ENCODE measurements around the gene PSMD6. TPM values are rescaled to one million over a fixed set of nuclear protein-coding genes. Genes with fewer than 3 reads are reported as not detected.

Gene PSMD6
- total and polyA plus RNA-seq, 11 donors, result 60.1 to 128 (median 82.5) TPM

DNA sequence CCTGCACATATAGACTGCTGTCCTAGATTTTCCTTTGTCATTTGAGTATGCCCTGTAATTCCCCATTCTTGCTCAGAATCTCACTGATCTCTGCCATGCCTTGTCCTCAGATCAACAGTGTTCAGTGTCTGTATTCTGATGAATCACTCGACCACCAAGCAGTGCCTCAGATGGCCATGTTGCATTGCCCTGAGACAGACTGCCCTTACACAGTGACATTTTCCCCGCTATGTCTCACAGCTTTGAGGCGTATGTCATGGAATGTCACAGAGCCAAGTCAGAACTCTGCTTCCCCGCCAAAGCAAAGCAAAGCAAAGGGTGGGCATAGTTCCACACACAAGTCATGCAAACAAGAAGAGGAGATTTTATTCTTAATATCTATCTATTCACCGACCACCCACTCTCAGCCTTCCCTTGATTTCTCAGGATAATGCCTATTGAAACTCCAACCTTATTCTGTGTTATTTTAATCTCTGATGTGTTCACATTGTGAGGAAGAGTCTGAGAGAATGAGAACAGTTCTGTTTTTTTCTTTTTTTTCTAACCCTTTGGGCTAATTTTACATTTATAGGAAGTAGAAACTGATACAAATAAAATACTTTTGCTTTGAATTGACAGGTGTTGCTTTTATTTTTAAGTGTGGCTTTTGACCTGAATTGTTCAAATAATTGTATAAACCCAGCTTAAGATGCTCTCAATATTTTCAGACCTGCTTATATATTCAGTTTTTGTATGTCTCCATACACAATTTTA is 16.9 kb upstream of the PSMD6 start:
- peaks cover 0 to 11% (median 0%) of the 10 kb centered on the region in 9 donors for H3K27me3 ChIP-seq
- 54 to 63% (median 57%) methylated on average over 5 of the region's 5 CpGs for WGBS, 4 donors
- no peak overlapping the region for H3K4me3 ChIP-seq
- DNase-seq, result no peak
- no peaks in the 10 kb centered on the region for H3K4me1 ChIP-seq
- ATAC-seq, result peak in 2 of 4 donors; percentile 13 to 37
- no peaks in the 10 kb centered on the region for H3K9me3 ChIP-seq
- H3K27ac ChIP-seq, result no peak overlapping the region
- TF ChIP-seq, protein P1, sequence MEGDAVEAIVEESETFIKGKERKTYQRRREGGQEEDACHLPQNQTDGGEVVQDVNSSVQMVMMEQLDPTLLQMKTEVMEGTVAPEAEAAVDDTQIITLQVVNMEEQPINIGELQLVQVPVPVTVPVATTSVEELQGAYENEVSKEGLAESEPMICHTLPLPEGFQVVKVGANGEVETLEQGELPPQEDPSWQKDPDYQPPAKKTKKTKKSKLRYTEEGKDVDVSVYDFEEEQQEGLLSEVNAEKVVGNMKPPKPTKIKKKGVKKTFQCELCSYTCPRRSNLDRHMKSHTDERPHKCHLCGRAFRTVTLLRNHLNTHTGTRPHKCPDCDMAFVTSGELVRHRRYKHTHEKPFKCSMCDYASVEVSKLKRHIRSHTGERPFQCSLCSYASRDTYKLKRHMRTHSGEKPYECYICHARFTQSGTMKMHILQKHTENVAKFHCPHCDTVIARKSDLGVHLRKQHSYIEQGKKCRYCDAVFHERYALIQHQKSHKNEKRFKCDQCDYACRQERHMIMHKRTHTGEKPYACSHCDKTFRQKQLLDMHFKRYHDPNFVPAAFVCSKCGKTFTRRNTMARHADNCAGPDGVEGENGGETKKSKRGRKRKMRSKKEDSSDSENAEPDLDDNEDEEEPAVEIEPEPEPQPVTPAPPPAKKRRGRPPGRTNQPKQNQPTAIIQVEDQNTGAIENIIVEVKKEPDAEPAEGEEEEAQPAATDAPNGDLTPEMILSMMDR (IDR thresholded peaks at IDR 0.05), result no peak
- TF ChIP-seq POLR2A (IDR thresholded peaks at IDR 0.05), result no peak
- intact Hi-C loops (cut with DNase I), result loop anchor here in 4 of 10 donors (10.0 kb wide), 2 partner anchors 125 to 175 kb away; no protein-coding TSS in a partner anchor
- H3K36me3 ChIP-seq, result no peaks in the 10 kb centered on the region

DNA sequence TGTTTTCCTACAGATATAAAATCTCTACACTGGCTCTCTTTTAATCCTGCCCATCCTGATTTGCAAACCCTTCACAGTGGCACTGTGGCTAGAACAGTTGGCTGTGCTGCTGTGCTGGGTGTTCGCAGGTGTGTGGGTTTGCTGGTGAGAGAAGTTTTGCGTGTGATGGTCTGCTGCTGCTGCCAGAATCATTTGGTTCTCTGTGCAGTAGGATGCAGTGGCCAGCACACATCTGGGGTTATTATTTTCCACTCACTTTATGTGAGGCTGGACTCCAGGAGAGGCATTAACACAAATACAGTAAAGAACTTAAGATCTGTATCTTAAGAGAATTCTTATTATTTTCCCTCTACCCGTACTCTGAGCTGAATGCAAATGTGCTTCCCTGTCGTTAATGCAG is 16.0 kb upstream of the PSMD6 start:
- no peaks in the 10 kb centered on the region for H3K4me1 ChIP-seq
- no peaks in the 10 kb centered on the region for H3K36me3 ChIP-seq
- H3K27me3 ChIP-seq, result peaks cover 0 to 11% (median 0%) of the 10 kb centered on the region in 9 donors
- H3K4me3 ChIP-seq, result no peak overlapping the region
- ATAC-seq (no peak), DNase-seq (no peak)
- peaks cover 0 to 4% (median 0%) of the 10 kb centered on the region in 12 donors for H3K9me3 ChIP-seq
- intact Hi-C loops (cut with DNase I), result loop anchor here in 4 of 10 donors (10.0 kb wide), 2 partner anchors 125 to 175 kb away; no protein-coding TSS in a partner anchor
- H3K27ac ChIP-seq, result no peak overlapping the region
- TF ChIP-seq, protein P1 (IDR thresholded peaks at IDR 0.05), result no peak
- no peak for TF ChIP-seq POLR2A (IDR thresholded peaks at IDR 0.05)
- 79 to 87% (median 84%) methylated on average over 4 of the region's 4 CpGs for WGBS, 4 donors

DNA sequence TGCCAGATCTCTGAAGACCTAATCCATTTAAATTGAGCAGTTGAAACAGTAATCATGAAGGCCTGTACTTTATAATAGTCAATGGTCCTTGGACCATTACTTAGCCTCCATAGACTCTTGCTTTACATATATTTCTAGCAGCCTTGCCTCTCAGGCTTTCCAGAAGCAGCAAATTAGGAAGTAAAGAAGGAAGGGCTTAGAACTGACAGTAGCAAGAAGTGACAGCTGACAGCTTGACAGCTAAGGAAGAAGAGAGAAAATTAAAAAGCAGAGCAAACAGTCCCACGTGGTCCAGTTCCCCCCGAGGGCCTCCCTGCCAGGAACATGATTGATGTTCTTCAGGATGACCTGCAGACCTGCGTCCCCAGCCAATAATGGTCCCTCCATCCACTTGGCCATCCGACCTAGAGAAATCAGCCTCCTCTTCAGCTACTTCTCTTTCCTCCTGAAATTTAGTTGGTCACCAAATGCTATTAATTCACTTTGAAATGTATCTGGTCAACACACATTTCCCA is 15.0 kb upstream of the PSMD6 start:
- no peak for ATAC-seq
- intact Hi-C loops (cut with DNase I), result loop anchor here in 4 of 10 donors (10.0 kb wide), 2 partner anchors 126 to 176 kb away; no protein-coding TSS in a partner anchor
- H3K9me3 ChIP-seq, result peaks cover 0 to 7% (median 0%) of the 10 kb centered on the region in 12 donors
- 50 to 64% (median 54%) methylated on average over 4 of the region's 4 CpGs for WGBS, 4 donors
- no peaks in the 10 kb centered on the region for H3K4me1 ChIP-seq
- no peak for DNase-seq
- H3K36me3 ChIP-seq, result no peaks in the 10 kb centered on the region
- H3K27me3 ChIP-seq, result peaks cover 0 to 11% (median 0%) of the 10 kb centered on the region in 9 donors
- no peak for TF ChIP-seq POLR2A (IDR thresholded peaks at IDR 0.05)
- TF ChIP-seq, protein P1 (IDR thresholded peaks at IDR 0.05), result no peak
- H3K27ac ChIP-seq, result no peak overlapping the region
- H3K4me3 ChIP-seq, result no peak overlapping the region

DNA sequence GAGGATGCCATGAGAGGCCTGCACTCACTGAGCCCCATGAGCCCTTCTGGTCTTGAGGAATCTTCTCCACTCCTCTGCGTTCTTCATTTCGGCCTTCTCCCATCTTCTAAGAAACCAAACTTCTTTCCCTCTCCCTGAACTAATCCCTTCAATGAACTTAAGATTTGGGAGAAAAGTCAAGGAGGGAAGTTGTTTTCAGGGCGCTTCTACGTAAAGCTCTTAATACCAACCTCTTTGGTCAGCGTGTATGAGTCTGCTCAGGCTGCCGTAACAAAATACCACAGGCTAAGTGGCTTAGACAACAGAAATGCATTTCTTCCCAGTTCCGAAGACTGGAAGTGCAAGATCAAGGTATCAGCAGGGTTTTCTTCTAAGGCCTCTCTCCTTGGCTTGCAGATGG is 13.8 kb upstream of the PSMD6 start:
- Histone ChIP-seq H3K9me3 (peaks cover 0 to 7% (median 0%) of the 10 kb centered on the region in 12 donors), H3K36me3 (no peaks in the 10 kb centered on the region), H3K4me3 (no peak overlapping the region), H3K4me1 (no peaks in the 10 kb centered on the region), H3K27ac (no peak overlapping the region), H3K27me3 (peaks cover 0 to 11% (median 0%) of the 10 kb centered on the region in 9 donors)
- no peak for DNase-seq
- 98% methylated on average over 7 of the region's 7 CpGs for WGBS, 4 donors
- no peak for ATAC-seq
- no peak for TF ChIP-seq POLR2A (IDR thresholded peaks at IDR 0.05)
- TF ChIP-seq, protein P1 (IDR thresholded peaks at IDR 0.05), result no peak
- intact Hi-C loops (cut with DNase I), result loop anchor here in 4 of 10 donors (10.0 kb wide), 2 partner anchors 128 to 178 kb away; no protein-coding TSS in a partner anchor
